Measurements from ENCODE around the gene GALNT6. TPM values are rescaled to one million over a fixed set of nuclear protein-coding genes. Genes with fewer than 3 reads are reported as not detected.

The GALNT6 gene
- polyA plus RNA-seq, 4 donors = 8.4 to 45.2 (median 22.5) TPM

DNA sequence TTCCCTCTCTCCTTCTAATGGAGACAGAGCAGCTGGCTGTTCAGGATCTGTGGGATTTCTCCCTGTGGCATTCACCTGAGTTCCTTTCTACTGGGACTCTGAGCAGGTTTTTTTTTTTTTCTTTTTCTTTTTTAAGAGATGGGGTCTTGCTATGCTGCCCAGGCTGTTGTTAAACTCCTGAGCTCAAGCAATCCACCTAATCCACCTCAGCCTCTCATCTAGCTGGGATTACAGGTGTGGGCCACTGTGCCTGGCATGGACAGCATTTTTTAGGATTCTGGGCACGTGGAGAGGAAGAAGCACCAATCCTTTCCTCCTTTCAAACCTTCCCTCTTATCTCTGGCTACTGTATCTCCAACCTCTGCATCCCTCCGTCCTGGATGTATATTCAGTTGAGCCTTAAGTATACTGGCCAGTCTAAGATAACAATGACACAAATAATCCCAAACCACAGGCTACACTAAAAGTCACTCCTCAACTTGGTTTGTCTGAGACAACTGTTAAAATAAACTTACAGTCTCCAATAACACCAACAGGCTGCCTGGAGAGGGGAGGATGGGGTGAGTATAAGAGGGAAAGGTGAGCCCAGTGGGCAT is 28.4 kb downstream of the GALNT6 start:
- Histone ChIP-seq H3K27me3 (ENCODE audit: control insufficient read depth in 3 of 3, insufficient read depth in 3 of 3, low read length in 3 of 3) (no peaks in the 10 kb centered on the region), H3K36me3 (ENCODE audit: control insufficient read depth in 3 of 3, insufficient read depth in 2 of 3, low read depth in 1 of 3, low read length in 3 of 3) (peaks cover 0 to 79% (median 20%) of the 10 kb centered on the region in 3 donors), H3K4me3 (ENCODE audit: low read depth in 1 of 3, low read length in 3 of 3) (no peak overlapping the region), H3K27ac (ENCODE audit: low read depth in 1 of 3, low read length in 2 of 3) (no peak overlapping the region), H3K9me3 (ENCODE audit: control insufficient read depth in 2 of 2, insufficient read depth in 1 of 2, low read depth in 1 of 2, low read length in 1 of 2) (no peaks in the 10 kb centered on the region), H3K4me1 (ENCODE audit: control insufficient read depth in 3 of 3, insufficient read depth in 2 of 3, low read depth in 1 of 3, low read length in 2 of 3) (peaks cover 0 to 23% (median 0%) of the 10 kb centered on the region in 3 donors)
- DNase-seq (no peak), FAIRE-seq (no peak)
- WGBS, 3 donors = 81 to 90% (median 83%) methylated on average over 2 of the region's 2 CpGs

GRCh38 chr12:51362307-51362706 is 28.9 kb downstream of the GALNT6 start:
- no peaks in the 10 kb centered on the region for H3K27me3 ChIP-seq (ENCODE audit: control insufficient read depth in 3 of 3, insufficient read depth in 3 of 3, low read length in 3 of 3)
- H3K4me1 ChIP-seq (ENCODE audit: control insufficient read depth in 3 of 3, insufficient read depth in 2 of 3, low read depth in 1 of 3, low read length in 2 of 3) = peaks cover 0 to 23% (median 0%) of the 10 kb centered on the region in 3 donors
- no peak overlapping the region for H3K4me3 ChIP-seq (ENCODE audit: low read depth in 1 of 3, low read length in 3 of 3)
- peaks cover 0 to 79% (median 23%) of the 10 kb centered on the region in 3 donors for H3K36me3 ChIP-seq (ENCODE audit: control insufficient read depth in 3 of 3, insufficient read depth in 2 of 3, low read depth in 1 of 3, low read length in 3 of 3)
- H3K9me3 ChIP-seq (ENCODE audit: control insufficient read depth in 2 of 2, insufficient read depth in 1 of 2, low read depth in 1 of 2, low read length in 1 of 2) = no peaks in the 10 kb centered on the region
- FAIRE-seq (no peak), DNase-seq (peak; percentile 40 to 65)
- no peak overlapping the region for H3K27ac ChIP-seq (ENCODE audit: low read depth in 1 of 3, low read length in 2 of 3)
- 34 to 68% (median 57%) methylated on average over 6 of the region's 6 CpGs for WGBS, 3 donors

DNA sequence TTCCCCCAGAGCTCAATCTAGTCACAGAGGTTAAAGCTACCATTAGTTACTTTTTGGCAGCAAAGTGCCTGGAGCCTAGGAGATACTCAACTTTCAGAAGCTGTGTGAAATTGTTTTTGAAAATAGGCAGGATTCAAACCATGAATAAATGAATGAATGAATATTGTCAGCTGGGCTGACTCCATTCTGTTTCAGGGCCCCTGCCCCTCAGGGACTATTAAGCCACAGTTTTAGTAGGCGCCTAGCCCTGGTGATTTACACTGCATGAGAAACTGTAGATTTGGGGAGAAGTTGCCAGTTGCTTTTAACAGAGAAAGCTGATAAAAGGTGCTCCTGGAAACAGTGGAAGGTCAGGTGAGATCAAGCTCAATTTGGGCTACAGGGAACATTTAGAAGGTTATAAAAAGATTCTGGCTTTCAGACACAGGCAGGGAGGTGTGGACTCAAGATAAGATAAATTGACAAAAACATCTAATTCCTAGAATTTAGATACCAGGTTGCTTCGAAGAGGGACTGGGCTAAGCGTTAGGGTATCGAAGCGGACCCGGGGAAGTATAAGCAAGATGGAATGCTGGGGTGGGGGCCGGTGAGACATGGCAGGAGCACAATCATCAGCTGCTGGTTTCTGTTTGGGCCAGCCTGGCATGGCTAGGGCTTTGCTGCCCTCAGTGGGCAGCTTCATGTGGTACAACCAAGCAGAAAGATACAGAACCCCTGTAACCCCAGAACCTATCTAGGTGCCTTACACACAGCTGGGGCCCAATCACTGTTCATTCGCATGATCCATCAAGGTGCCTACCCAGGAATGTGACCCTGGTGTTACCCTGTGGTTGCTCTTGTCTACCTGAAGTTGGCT is 29.8 kb downstream of the GALNT6 start:
- FAIRE-seq = no peak
- no peak for DNase-seq
- Histone ChIP-seq H3K36me3 (ENCODE audit: control insufficient read depth in 3 of 3, insufficient read depth in 2 of 3, low read depth in 1 of 3, low read length in 3 of 3) (peaks cover 0 to 82% (median 26%) of the 10 kb centered on the region in 3 donors), H3K27ac (ENCODE audit: low read depth in 1 of 3, low read length in 2 of 3) (no peak overlapping the region), H3K4me1 (ENCODE audit: control insufficient read depth in 3 of 3, insufficient read depth in 2 of 3, low read depth in 1 of 3, low read length in 2 of 3) (peaks cover 0 to 23% (median 0%) of the 10 kb centered on the region in 3 donors), H3K27me3 (ENCODE audit: control insufficient read depth in 3 of 3, insufficient read depth in 3 of 3, low read length in 3 of 3) (no peaks in the 10 kb centered on the region), H3K9me3 (ENCODE audit: control insufficient read depth in 2 of 2, insufficient read depth in 1 of 2, low read depth in 1 of 2, low read length in 1 of 2) (no peaks in the 10 kb centered on the region), H3K4me3 (ENCODE audit: low read depth in 1 of 3, low read length in 3 of 3) (no peak overlapping the region)
- WGBS, 3 donors = 67 to 77% (median 76%) methylated on average over 8 of the region's 8 CpGs

DNA sequence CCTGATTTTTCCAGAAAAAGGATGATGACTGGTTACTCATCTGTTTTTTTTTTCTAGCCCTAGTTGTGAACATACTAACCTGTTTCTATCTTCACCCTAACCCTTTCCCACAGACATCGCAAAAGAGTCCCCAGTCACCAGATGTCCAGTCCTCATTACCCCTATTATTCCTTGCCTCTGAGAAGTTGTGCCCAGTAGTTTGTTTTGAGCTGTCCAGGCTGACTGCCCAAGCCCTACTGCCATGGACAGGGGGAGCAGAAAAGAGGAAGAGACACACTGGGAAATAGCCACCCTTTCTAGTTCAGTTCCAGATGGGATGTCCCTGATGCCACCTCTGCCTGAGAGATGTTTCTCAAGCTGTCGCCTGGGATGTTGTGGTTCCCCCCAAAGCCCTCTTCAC is 30.9 kb downstream of the GALNT6 start:
- DNase-seq (no peak), FAIRE-seq (no peak)
- peaks cover 0 to 23% (median 0%) of the 10 kb centered on the region in 3 donors for H3K4me1 ChIP-seq (ENCODE audit: control insufficient read depth in 3 of 3, insufficient read depth in 2 of 3, low read depth in 1 of 3, low read length in 2 of 3)
- WGBS, 3 donors = 95 to 100% (median 97%) methylated on average over 2 of the region's 2 CpGs
- no peak overlapping the region for H3K27ac ChIP-seq (ENCODE audit: low read depth in 1 of 3, low read length in 2 of 3)
- no peaks in the 10 kb centered on the region for H3K27me3 ChIP-seq (ENCODE audit: control insufficient read depth in 3 of 3, insufficient read depth in 3 of 3, low read length in 3 of 3)
- H3K4me3 ChIP-seq (ENCODE audit: low read depth in 1 of 3, low read length in 3 of 3) = no peak overlapping the region
- peaks cover 0 to 83% (median 27%) of the 10 kb centered on the region in 3 donors for H3K36me3 ChIP-seq (ENCODE audit: control insufficient read depth in 3 of 3, insufficient read depth in 2 of 3, low read depth in 1 of 3, low read length in 3 of 3)
- H3K9me3 ChIP-seq (ENCODE audit: control insufficient read depth in 2 of 2, insufficient read depth in 1 of 2, low read depth in 1 of 2, low read length in 1 of 2) = no peaks in the 10 kb centered on the region

DNA sequence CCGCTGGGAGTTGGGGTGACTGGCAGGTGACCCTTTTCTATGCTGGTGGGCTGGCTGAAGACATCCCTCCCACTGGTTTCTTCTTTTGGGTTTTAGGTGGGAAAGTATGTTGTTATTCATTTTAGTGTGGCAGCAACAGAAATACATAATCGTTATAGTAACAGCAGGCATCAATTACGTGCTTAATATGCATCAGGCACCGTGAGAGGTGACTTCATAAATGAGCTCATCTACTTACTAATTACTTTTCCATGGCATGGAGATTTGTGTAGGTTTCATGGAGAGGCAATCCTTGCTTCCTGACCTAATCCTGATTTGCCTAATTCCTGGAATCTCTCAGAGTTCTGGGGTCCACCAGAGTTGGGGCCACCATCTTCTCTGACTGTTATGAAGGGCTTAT is 31.4 kb downstream of the GALNT6 start:
- WGBS, 3 donors = 93 to 95% (median 93%) methylated on average over 4 of the region's 4 CpGs
- no peak for FAIRE-seq

DNA sequence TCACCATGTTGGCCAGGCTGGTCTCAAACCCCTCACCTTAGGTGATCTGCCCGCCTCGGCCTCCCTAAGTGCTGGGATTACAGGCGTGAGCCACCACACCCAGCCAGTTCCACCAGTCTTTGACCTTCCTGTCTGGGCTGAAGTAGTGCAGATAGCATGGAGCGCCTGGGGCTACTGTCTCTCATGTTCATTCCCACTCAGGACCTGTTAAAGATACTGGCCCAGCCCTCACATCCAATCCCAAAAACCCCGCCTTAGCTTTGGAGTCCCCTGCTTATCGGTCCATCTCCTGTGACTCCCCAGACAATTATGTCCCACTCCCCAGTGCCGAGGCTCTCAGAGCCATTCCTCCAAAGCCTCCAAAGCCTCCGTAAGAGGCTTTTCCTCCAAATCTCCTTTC is 32.7 kb downstream of the GALNT6 start:
- Histone ChIP-seq H3K4me1 (ENCODE audit: control insufficient read depth in 3 of 3, insufficient read depth in 2 of 3, low read depth in 1 of 3, low read length in 2 of 3) (peaks cover 0 to 14% (median 0%) of the 10 kb centered on the region in 3 donors), H3K4me3 (ENCODE audit: low read depth in 1 of 3, low read length in 3 of 3) (no peak overlapping the region), H3K9me3 (ENCODE audit: control insufficient read depth in 2 of 2, insufficient read depth in 1 of 2, low read depth in 1 of 2, low read length in 1 of 2) (no peaks in the 10 kb centered on the region), H3K27me3 (ENCODE audit: control insufficient read depth in 3 of 3, insufficient read depth in 3 of 3, low read length in 3 of 3) (no peaks in the 10 kb centered on the region), H3K36me3 (ENCODE audit: control insufficient read depth in 3 of 3, insufficient read depth in 2 of 3, low read depth in 1 of 3, low read length in 3 of 3) (peaks cover 2 to 82% (median 38%) of the 10 kb centered on the region in 3 donors), H3K27ac (ENCODE audit: low read depth in 1 of 3, low read length in 2 of 3) (no peak overlapping the region)
- DNase-seq = no peak
- 93 to 96% (median 94%) methylated on average over 8 of the region's 8 CpGs for WGBS, 3 donors
- no peak for FAIRE-seq

More for the DNA sequence above, 31.4 kb downstream of the GALNT6 start:
- Histone ChIP-seq H3K27ac (ENCODE audit: low read depth in 1 of 3, low read length in 2 of 3) (no peak overlapping the region), H3K4me3 (ENCODE audit: low read depth in 1 of 3, low read length in 3 of 3) (no peak overlapping the region), H3K4me1 (ENCODE audit: control insufficient read depth in 3 of 3, insufficient read depth in 2 of 3, low read depth in 1 of 3, low read length in 2 of 3) (peaks cover 0 to 23% (median 0%) of the 10 kb centered on the region in 3 donors), H3K9me3 (ENCODE audit: control insufficient read depth in 2 of 2, insufficient read depth in 1 of 2, low read depth in 1 of 2, low read length in 1 of 2) (no peaks in the 10 kb centered on the region), H3K36me3 (ENCODE audit: control insufficient read depth in 3 of 3, insufficient read depth in 2 of 3, low read depth in 1 of 3, low read length in 3 of 3) (peaks cover 0 to 80% (median 30%) of the 10 kb centered on the region in 3 donors), H3K27me3 (ENCODE audit: control insufficient read depth in 3 of 3, insufficient read depth in 3 of 3, low read length in 3 of 3) (no peaks in the 10 kb centered on the region)
- DNase-seq = no peak

GRCh38 chr12:51357374-51358047 is 33.7 kb downstream of the GALNT6 start:
- no peaks in the 10 kb centered on the region for H3K9me3 ChIP-seq (ENCODE audit: control insufficient read depth in 2 of 2, insufficient read depth in 1 of 2, low read depth in 1 of 2, low read length in 1 of 2)
- peaks cover 2 to 81% (median 38%) of the 10 kb centered on the region in 3 donors for H3K36me3 ChIP-seq (ENCODE audit: control insufficient read depth in 3 of 3, insufficient read depth in 2 of 3, low read depth in 1 of 3, low read length in 3 of 3)
- H3K4me1 ChIP-seq (ENCODE audit: control insufficient read depth in 3 of 3, insufficient read depth in 2 of 3, low read depth in 1 of 3, low read length in 2 of 3) = peaks cover 0 to 8% (median 0%) of the 10 kb centered on the region in 3 donors
- FAIRE-seq = no peak
- no peak overlapping the region for H3K4me3 ChIP-seq (ENCODE audit: low read depth in 1 of 3, low read length in 3 of 3)
- DNase-seq = no peak
- WGBS, 3 donors = 80 to 95% (median 90%) methylated on average over 10 of the region's 10 CpGs
- H3K27ac ChIP-seq (ENCODE audit: low read depth in 1 of 3, low read length in 2 of 3) = no peak overlapping the region
- H3K27me3 ChIP-seq (ENCODE audit: control insufficient read depth in 3 of 3, insufficient read depth in 3 of 3, low read length in 3 of 3) = no peaks in the 10 kb centered on the region

DNA sequence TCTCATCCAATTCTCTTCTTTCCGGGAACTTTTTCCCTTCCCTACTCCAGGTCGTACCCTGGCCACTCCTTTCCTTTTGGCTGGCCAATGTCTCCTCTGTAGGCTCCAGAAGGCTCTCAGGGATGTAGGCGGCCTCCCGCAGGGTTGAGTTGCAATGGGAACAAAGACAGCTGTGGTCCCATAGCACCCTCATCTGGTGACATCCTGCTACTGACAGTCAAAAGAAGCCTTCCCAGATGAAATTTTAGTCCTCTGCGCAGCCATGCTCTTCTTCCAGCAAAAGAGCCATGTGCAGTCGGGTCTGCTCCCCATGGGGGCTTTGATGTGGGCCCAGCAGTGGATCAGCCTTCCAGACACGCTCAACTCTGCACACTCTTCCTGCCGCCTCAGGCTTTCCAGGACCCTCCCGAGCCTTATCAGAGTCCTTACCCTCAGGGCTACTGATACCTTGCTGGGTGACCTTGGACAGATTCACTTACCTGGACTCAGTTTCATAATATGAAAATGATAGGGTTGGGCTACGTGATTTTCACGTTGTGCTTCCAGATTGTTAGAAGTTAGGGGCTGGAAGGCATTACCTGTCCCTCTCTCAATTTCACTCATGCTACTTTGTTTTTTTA is 39.2 kb downstream of the GALNT6 start:
- FAIRE-seq (no peak), DNase-seq (peak; percentile 44 to 65)
- no peak overlapping the region for H3K27ac ChIP-seq (ENCODE audit: low read depth in 1 of 3, low read length in 2 of 3)
- no peaks in the 10 kb centered on the region for H3K27me3 ChIP-seq (ENCODE audit: control insufficient read depth in 3 of 3, insufficient read depth in 3 of 3, low read length in 3 of 3)
- WGBS, 3 donors = 29 to 47% (median 45%) methylated on average over 11 of the region's 11 CpGs
- H3K9me3 ChIP-seq (ENCODE audit: control insufficient read depth in 2 of 2, insufficient read depth in 1 of 2, low read depth in 1 of 2, low read length in 1 of 2) = no peaks in the 10 kb centered on the region
- H3K4me3 ChIP-seq (ENCODE audit: low read depth in 1 of 3, low read length in 3 of 3) = no peak overlapping the region
- peaks cover 0 to 5% (median 0%) of the 10 kb centered on the region in 3 donors for H3K4me1 ChIP-seq (ENCODE audit: control insufficient read depth in 3 of 3, insufficient read depth in 2 of 3, low read depth in 1 of 3, low read length in 2 of 3)
- H3K36me3 ChIP-seq (ENCODE audit: control insufficient read depth in 3 of 3, insufficient read depth in 2 of 3, low read depth in 1 of 3, low read length in 3 of 3) = peaks cover 2 to 34% (median 14%) of the 10 kb centered on the region in 3 donors
